ENCODE results near the gene CACNA2D4. TPM values are rescaled to one million over a fixed set of nuclear protein-coding genes. Genes with fewer than 3 reads are reported as not detected.

CACNA2D4 gene
- total and polyA plus RNA-seq, 4 donors = 0.82 to 2.8 (median 1.3) TPM

- Histone ChIP-seq H3K27me3 (ENCODE audit: control insufficient read depth in 4 of 4, insufficient read depth in 4 of 4, low read length in 3 of 4) (peaks cover 0 to 2% (median 0%) of the 10 kb centered on the region in 4 donors), H3K9ac (ENCODE audit: low read depth in 1 of 2, low read length in 2 of 2) (no peak overlapping the region), H3K4me3 (ENCODE audit: low read depth in 1 of 3, low read length in 3 of 3) (no peak overlapping the region), H3K4me1 (ENCODE audit: control insufficient read depth in 4 of 4, insufficient read depth in 4 of 4, low read length in 3 of 4) (no peaks in the 10 kb centered on the region), H3K27ac (ENCODE audit: low read depth in 1 of 2, low read length in 2 of 2) (no peak overlapping the region), H3K36me3 (ENCODE audit: control insufficient read depth in 4 of 4, insufficient read depth in 3 of 4, low read depth in 1 of 4, low read length in 3 of 4) (no peaks in the 10 kb centered on the region), H3K9me3 (ENCODE audit: control insufficient read depth in 4 of 4, low read length in 3 of 4) (no peaks in the 10 kb centered on the region)
- TF ChIP-seq RAD21 (IDR thresholded peaks at IDR 0.05) (no peak), CTCF (IDR thresholded peaks at IDR 0.05; ENCODE audit: low read depth, low read length, missing input control) (no peak), FOXA1 (IDR thresholded peaks at IDR 0.05) (no peak), REST (IDR thresholded peaks at IDR 0.05) (no peak)
- TF ChIP-seq, protein P1, sequence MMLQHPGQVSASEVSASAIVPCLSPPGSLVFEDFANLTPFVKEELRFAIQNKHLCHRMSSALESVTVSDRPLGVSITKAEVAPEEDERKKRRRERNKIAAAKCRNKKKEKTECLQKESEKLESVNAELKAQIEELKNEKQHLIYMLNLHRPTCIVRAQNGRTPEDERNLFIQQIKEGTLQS (IDR thresholded peaks at IDR 0.05) = no peak
- no peak for DNase-seq (ENCODE audit: low spot score)
- WGBS = 85% methylated on average over 5 of the region's 5 CpGs
Measured at GRCh38 chr12:1878695-1879094, 39.8 kb downstream of the CACNA2D4 start.

DNA sequence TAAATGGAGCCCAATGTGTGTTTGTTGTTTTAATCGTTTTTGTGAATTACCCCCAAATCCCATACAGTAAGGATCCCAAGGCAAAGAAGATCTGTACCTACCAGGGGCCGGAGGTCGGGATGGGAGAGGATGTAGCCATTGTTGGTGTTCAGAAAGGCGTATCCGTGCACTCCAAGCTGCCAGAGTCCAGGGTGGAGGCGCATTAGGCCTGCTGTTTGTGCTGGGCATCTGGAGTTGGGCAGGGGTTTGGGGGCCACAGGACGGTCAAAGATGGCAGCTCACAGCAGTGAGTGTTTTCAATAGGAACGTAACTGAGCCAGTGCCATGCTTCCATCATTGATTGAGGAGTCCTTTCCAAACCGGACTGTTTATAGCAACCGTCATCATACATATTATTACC lies 40.2 kb downstream of the CACNA2D4 start:
- Histone ChIP-seq H3K27ac (ENCODE audit: low read depth in 1 of 2, low read length in 2 of 2) (no peak overlapping the region), H3K9ac (ENCODE audit: low read depth in 1 of 2, low read length in 2 of 2) (no peak overlapping the region), H3K36me3 (ENCODE audit: control insufficient read depth in 4 of 4, insufficient read depth in 3 of 4, low read depth in 1 of 4, low read length in 3 of 4) (no peaks in the 10 kb centered on the region), H3K4me3 (ENCODE audit: low read depth in 1 of 3, low read length in 3 of 3) (no peak overlapping the region), H3K4me1 (ENCODE audit: control insufficient read depth in 4 of 4, insufficient read depth in 4 of 4, low read length in 3 of 4) (no peaks in the 10 kb centered on the region), H3K27me3 (ENCODE audit: control insufficient read depth in 4 of 4, insufficient read depth in 4 of 4, low read length in 3 of 4) (peaks cover 0 to 2% (median 0%) of the 10 kb centered on the region in 4 donors), H3K9me3 (ENCODE audit: control insufficient read depth in 4 of 4, low read length in 3 of 4) (no peaks in the 10 kb centered on the region)
- 90% methylated on average over 10 of the region's 10 CpGs for WGBS
- TF ChIP-seq NR2F2 (IDR thresholded peaks at IDR 0.05) = no peak
- no peak for TF ChIP-seq TAF1 (conservative IDR thresholded peaks at IDR 0.05)
- TF ChIP-seq, protein P2, sequence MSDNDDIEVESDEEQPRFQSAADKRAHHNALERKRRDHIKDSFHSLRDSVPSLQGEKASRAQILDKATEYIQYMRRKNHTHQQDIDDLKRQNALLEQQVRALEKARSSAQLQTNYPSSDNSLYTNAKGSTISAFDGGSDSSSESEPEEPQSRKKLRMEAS (IDR thresholded peaks at IDR 0.05) = no peak
- no peak for TF ChIP-seq SP1 (IDR thresholded peaks at IDR 0.05)
- no peak for TF ChIP-seq RAD21 (IDR thresholded peaks at IDR 0.05)
- no peak for TF ChIP-seq FOXA2 (IDR thresholded peaks at IDR 0.05)
- TF ChIP-seq, protein P3, sequence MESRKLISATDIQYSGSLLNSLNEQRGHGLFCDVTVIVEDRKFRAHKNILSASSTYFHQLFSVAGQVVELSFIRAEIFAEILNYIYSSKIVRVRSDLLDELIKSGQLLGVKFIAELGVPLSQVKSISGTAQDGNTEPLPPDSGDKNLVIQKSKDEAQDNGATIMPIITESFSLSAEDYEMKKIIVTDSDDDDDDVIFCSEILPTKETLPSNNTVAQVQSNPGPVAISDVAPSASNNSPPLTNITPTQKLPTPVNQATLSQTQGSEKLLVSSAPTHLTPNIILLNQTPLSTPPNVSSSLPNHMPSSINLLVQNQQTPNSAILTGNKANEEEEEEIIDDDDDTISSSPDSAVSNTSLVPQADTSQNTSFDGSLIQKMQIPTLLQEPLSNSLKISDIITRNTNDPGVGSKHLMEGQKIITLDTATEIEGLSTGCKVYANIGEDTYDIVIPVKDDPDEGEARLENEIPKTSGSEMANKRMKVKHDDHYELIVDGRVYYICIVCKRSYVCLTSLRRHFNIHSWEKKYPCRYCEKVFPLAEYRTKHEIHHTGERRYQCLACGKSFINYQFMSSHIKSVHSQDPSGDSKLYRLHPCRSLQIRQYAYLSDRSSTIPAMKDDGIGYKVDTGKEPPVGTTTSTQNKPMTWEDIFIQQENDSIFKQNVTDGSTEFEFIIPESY (IDR thresholded peaks at IDR 0.05) = no peak
- TF ChIP-seq GABPA (IDR thresholded peaks at IDR 0.05 in 1 of 2, conservative IDR thresholded peaks at IDR 0.05 in 1 of 2) = no peak
- no peak for DNase-seq (ENCODE audit: low spot score)
